Epithelial cell of proximal tubule (primary cell): ENCODE measurements around the gene CAMTA1. TPM values are rescaled to one million over a fixed set of nuclear protein-coding genes. Genes with fewer than 3 reads are reported as not detected.
"Not testable (repeated sequence)": the region's sequence is repeated elsewhere in the genome, so short reads cannot be mapped to it uniquely, and the experiment has no call there.

Experiments
- DNase-seq: peaks from one replicate; pipeline ENCODE4 v3.0.0-alpha.2; 2011; ENCODE audit warnings: low read depth
- H3K4me3 ChIP-seq: 2 replicates; pipeline ENCODE4 v1.5.1; 2011; ENCODE audit warnings: low read depth, mild to moderate bottlenecking, low read length
- CTCF ChIP-seq: conservative IDR thresholded peaks from 2 replicates; pipeline ENCODE4 v1.5.1; 2012; ENCODE audit warnings: low read depth, mild to moderate bottlenecking, low read length
- total RNA-seq: library from RNA; depleted of rRNA; stranded (reverse); fragments of >200 nt; gene quantifications from 2 replicates; pipeline ENCODE4 v1.2.3, GENCODE V29; 2015

CAMTA1 gene
- total RNA-seq, 1 donor from 2014 or later = 79.2 TPM

- H3K4me3 ChIP-seq = no peak overlapping the region
- DNase-seq = no peak
- TF ChIP-seq CTCF = no peak
These were observed 41.8 kb downstream of the CAMTA1 start for GRCh38 chr1:6827079-6827478.

GRCh38 chr1:6827630-6828165 lies 42.4 kb downstream of the CAMTA1 start:
- no peak for DNase-seq
- TF ChIP-seq CTCF = no peak
- no peak overlapping the region for H3K4me3 ChIP-seq

- no peak for DNase-seq
- TF ChIP-seq CTCF = no peak
These were observed 46.1 kb downstream of the CAMTA1 start for GRCh38 chr1:6831366-6831765.

DNA sequence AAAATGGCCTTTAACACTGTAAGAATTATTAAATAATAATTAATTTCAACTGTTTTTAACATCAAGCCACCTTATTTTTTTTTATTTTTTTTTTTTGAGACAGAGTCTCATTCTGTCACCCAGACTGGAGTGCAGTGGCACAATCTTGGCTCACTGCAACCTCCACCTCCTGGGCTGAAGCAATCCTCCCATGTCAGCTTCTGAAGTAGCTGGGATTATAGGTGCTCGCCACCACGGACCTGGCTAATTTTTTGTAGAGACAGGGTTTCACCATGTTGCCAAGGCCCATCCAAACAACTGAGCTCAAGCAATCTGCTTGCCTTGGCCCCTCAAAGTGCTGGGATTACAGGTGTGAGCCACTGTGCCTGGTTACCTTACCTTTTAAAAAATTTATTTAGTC lies 46.8 kb downstream of the CAMTA1 start:
- DNase-seq, H3K4me3 ChIP-seq: not testable (repeated sequence)

More at GRCh38 chr1:6831366-6831765, 46.1 kb downstream of the CAMTA1 start:
- H3K4me3 ChIP-seq = no peak overlapping the region

DNA sequence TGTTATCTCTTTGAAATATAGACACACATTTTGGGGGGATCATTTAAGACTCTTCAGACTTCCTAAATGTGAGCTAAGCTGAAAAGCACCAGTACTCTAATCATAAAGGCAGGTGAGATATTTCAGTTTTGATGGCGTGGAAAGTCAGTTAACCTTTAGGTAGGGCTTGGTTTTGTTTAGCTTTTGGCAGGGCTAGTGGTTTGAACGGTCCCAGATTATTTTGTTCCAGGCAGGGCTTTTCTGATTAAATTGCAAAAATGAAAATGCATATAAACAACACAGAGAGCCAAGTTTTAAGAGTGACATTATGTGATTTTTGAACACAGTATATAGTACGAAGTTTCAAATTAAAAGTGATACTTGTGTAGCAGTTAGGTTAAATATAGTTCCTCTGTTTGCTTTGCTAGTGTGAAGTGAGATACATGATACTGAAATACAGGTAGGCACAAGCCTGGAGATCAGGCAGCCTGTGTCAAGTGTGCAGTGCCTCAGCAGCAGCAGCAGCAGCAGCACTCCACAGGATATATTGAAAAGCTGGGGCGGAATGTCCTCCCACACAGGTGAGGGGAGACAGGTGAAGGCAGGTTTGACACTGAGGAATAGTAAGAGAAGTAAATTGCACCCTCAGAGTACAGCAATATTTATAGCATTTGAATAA lies 47.4 kb downstream of the CAMTA1 start:
- DNase-seq = no peak
- no peak for TF ChIP-seq CTCF
- H3K4me3 ChIP-seq = no peak overlapping the region

DNA sequence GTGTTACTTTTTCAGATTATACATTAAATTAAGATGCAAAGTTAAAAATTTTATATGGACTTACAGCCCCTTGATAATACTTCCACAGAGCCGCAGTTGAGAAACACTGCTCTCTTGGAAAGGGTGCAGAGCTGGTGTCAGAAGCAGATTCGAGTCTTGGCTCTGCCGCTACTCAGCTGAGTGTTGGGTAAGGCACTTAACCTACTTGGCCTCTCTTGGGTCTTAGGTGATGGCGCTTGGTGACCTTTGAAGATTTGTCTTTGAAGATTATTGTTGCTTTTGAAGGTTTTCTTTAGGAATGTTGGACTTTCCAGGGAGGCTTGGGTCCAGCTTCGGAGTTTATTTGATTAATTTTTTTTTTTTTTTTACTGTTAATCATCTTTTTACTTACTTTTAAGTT lies 48.5 kb downstream of the CAMTA1 start:
- no peak overlapping the region for H3K4me3 ChIP-seq
- DNase-seq = no peak
- no peak for TF ChIP-seq CTCF

DNA sequence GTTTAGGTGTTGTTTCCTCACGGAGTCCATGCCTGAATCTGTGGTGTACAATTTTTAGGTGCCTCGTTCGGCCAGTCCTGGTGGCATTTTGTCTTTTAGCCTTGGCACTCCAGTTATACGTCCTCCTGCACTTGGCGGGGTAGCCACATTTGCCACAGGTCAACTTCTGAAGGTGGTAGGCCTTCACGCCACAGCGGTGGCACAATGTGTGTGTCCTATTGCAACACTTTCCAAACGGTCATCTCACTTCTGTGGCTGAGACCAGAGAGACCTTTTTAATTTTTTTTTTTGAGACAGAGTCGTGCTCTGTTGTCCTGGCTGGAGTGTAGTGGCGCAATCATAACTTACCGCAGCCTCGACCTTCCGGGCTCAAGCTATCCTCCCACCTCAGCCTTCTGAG lies 49.1 kb downstream of the CAMTA1 start:
- DNase-seq = no peak
- no peak overlapping the region for H3K4me3 ChIP-seq
- no peak for TF ChIP-seq CTCF
